HL-60 (cell line): ENCODE measurements around the gene ONECUT1.

Experiments used
- DNase-seq, 2 experiments: peaks; one replicate each; pipeline ENCODE4 v3.0.0-alpha.2; 2010 to 2020; ENCODE audit warnings: low read depth in 1 of 2, low spot score in 1 of 2
- H3K27ac ChIP-seq: fragments of 250-450 bp; sonication (Bioruptor Pico); replicated peaks from 2 replicates; pipeline ENCODE4 v1.5.1; 2020; ENCODE audit warnings: mild to moderate bottlenecking, moderate library complexity
- H3K27me3 ChIP-seq: fragments of 250-450 bp; sonication (Bioruptor Pico); 2 replicates; pipeline ENCODE4 v1.5.1; 2021; ENCODE audit warnings: mild to moderate bottlenecking, moderate library complexity; ENCODE audit not compliant: insufficient read depth, poor library complexity, severe bottlenecking
- H3K4me3 ChIP-seq: replicated peaks from 2 replicates; pipeline ENCODE4 v1.5.1; 2011; ENCODE audit warnings: mild to moderate bottlenecking, control low read depth, low read length; ENCODE audit not compliant: insufficient read depth
- CTCF ChIP-seq: IDR thresholded peaks from one replicate; pipeline ENCODE4 v1.5.1; 2011; ENCODE audit warnings: low read length, control low read depth, inconsistent platforms; ENCODE audit not compliant: insufficient read depth
- GABPA ChIP-seq: IDR thresholded peaks from 2 replicates; pipeline ENCODE4 v1.6.1; 2012; ENCODE audit warnings: low read depth
- POLR2AphosphoS5 ChIP-seq: IDR thresholded peaks from 2 replicates; pipeline ENCODE4 v1.6.1; 2012; ENCODE audit warnings: low read depth
- REST ChIP-seq: IDR thresholded peaks from 2 replicates; pipeline ENCODE4 v1.6.1; 2012; ENCODE audit warnings: low read depth; ENCODE audit not compliant: insufficient replicate concordance
- SPI1 ChIP-seq: IDR thresholded peaks from 2 replicates; pipeline ENCODE4 v1.6.1; 2012; ENCODE audit warnings: low read depth, mild to moderate bottlenecking, borderline replicate concordance

The ONECUT1 gene

GRCh38 chr15:52798529-52799101, 8.5 kb upstream of the ONECUT1 start:
- peaks cover 96% of the 10 kb centered on the region for H3K27me3 ChIP-seq
- TF ChIP-seq POLR2AphosphoS5 = no peak
- no peak for TF ChIP-seq REST
- TF ChIP-seq CTCF = no peak
- no peak for TF ChIP-seq SPI1
- no peak for TF ChIP-seq GABPA
- H3K27ac ChIP-seq = no peak overlapping the region
- DNase-seq = no peak
- no peak overlapping the region for H3K4me3 ChIP-seq

DNA sequence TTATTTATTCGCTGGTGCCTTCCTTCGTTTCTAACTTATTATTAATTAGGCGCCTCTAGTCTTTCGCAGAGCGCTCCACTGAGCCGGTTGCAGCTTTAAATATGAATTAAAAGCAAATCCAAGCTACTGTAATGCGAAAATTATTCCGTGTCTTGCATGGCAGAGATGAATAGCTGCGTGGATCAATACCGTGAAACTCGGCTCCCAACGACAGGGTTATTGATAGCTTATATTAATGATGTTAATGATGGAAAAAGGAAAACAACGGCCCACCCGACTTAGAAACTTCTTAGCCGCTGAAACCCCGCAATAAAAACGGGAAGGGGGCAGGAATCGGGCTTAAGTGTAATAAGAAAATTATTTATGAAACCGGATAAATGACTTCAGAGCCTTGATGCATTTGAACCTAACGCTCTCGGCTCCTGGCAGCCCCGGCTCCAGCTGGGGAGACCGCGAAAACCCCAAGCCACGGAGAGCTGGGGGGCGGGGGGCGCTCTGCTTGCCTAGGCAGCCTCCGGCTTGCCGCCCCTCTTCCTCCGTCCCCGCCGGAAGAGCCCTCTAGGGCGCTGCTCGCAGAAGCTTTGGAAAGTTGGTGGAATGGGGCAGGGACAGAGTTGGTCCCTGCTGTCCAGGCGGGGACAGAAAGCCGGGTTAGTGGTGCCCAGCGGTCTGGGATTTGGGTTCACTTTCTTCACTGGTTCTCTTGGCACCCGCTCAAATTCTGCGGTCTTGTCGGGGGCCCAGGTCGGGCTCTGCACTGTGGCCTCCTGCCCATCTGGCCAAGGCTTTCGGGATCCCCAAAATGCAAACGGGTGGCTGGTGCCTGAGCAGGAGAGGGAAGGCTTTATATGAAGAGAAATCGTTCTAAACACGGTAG, 7.7 kb upstream of the ONECUT1 start:
- Histone ChIP-seq H3K4me3 (no peak overlapping the region), H3K27ac (no peak overlapping the region), H3K27me3 (peaks cover 93% of the 10 kb centered on the region)
- TF ChIP-seq GABPA (no peak), CTCF (no peak), POLR2AphosphoS5 (no peak), SPI1 (no peak), REST (no peak)
- DNase-seq = no peak

GRCh38 chr15:52796753-52797520, 6.8 kb upstream of the ONECUT1 start:
- TF ChIP-seq SPI1 = no peak
- no peak for TF ChIP-seq CTCF
- no peak for TF ChIP-seq REST
- TF ChIP-seq GABPA = no peak
- TF ChIP-seq POLR2AphosphoS5 = no peak
- no peak for DNase-seq
- H3K27me3 ChIP-seq = peaks cover 91% of the 10 kb centered on the region
- H3K4me3 ChIP-seq = no peak overlapping the region
- H3K27ac ChIP-seq = no peak overlapping the region
